ENCODE results near the gene ARHGEF6. TPM values are rescaled to one million over a fixed set of nuclear protein-coding genes. Genes with fewer than 3 reads are reported as not detected.
A peak's percentile ranks its signal among the peaks of the same experiment; 100 is the strongest.

ARHGEF6 gene
- total RNA-seq, 2 experiments from 2014 or later: 50.8 to 64.5 TPM

DNA sequence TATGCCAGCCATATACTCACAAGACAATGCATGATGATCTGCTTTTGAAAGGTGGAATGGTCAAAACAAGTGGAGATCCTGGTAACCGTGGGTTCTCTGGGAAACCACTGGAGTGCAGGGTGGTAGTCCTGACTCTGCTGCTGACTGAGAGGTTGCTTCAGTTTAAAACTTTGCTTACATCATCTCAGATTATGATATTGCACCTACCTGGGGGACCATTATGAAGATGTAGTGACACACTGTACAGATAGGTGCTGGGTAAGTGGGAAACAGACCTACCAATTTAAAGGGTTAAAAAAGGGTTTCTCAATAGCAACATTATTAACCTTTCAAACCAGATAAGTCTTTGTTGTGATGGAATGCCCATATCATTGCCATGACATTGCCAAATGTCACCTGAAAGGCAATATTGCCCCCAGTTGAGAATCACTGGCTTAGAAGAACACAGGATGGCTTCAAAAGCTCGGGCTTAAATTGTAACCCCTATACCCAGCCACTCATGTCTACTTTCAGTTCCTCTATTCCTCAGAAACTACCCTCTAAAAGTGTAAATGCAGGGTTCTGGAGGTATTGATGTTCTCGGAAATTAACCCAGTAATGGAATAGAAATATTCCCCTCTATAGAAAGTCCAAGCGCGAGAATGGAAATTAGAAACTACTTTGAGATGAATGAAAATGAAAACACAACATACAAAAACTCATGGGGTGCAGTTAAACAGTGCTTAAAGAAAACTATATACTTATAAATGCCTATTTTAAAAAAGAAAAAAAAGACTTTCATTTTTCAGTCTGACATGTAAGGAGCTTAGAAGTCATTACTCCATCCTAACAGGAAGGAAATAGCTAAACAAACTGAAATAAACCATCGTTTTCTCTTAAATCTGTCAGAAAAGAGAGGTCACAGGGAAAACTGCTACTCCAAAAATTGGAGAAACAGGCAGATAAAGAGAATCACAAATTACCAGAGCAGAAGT is 65.8 kb downstream of the ARHGEF6 start:
- peak overlapping the region; percentile 62 for H3K4me2 ChIP-seq (ENCODE audit: low read length)
- H4K20me1 ChIP-seq (ENCODE audit: insufficient read depth, low read length): no peaks in the 10 kb centered on the region
- peaks cover 14% of the 10 kb centered on the region for H3K36me3 ChIP-seq (ENCODE audit: insufficient read depth, low read length)
- CTCF ChIA-PET (ENCODE audit: unreplicated experiment): no interaction called here
- intact Hi-C loops (cut with micrococcal nuclease; ENCODE audit: unreplicated experiment): no loop called here
- no peak overlapping the region for H2AFZ ChIP-seq (ENCODE audit: low read length)
- DNase-seq (ENCODE audit: low spot score): peak; percentile 62
- no peak for TF ChIP-seq EZH2phosphoT487 (IDR thresholded peaks at IDR 0.05; ENCODE audit: borderline replicate concordance, low read depth, low read length)
- TF ChIP-seq, protein P1, sequence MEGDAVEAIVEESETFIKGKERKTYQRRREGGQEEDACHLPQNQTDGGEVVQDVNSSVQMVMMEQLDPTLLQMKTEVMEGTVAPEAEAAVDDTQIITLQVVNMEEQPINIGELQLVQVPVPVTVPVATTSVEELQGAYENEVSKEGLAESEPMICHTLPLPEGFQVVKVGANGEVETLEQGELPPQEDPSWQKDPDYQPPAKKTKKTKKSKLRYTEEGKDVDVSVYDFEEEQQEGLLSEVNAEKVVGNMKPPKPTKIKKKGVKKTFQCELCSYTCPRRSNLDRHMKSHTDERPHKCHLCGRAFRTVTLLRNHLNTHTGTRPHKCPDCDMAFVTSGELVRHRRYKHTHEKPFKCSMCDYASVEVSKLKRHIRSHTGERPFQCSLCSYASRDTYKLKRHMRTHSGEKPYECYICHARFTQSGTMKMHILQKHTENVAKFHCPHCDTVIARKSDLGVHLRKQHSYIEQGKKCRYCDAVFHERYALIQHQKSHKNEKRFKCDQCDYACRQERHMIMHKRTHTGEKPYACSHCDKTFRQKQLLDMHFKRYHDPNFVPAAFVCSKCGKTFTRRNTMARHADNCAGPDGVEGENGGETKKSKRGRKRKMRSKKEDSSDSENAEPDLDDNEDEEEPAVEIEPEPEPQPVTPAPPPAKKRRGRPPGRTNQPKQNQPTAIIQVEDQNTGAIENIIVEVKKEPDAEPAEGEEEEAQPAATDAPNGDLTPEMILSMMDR (conservative IDR thresholded peaks at IDR 0.05; ENCODE audit: low read length): no peak
- H3K27ac ChIP-seq (ENCODE audit: low read depth, low read length, poor library complexity, severe bottlenecking): peak overlapping the region; percentile 62
- no peaks in the 10 kb centered on the region for H3K9me2 ChIP-seq (ENCODE audit: insufficient read depth, low read length)
- BruUV-seq (replicated peaks): no TSS peak
- POLR2A ChIA-PET: no interaction called here
- H3K79me2 ChIP-seq (ENCODE audit: insufficient read depth, low read depth, low read length): no peaks in the 10 kb centered on the region
- H3K9me3 ChIP-seq (ENCODE audit: low read length): no peaks in the 10 kb centered on the region
- peak overlapping the region; percentile 40 for H3K4me3 ChIP-seq (ENCODE audit: low read depth, low read length, poor library complexity, severe bottlenecking)
- H3K4me1 ChIP-seq (ENCODE audit: insufficient read depth, low read length, poor library complexity, severe bottlenecking): peaks cover 36% of the 10 kb centered on the region

DNA sequence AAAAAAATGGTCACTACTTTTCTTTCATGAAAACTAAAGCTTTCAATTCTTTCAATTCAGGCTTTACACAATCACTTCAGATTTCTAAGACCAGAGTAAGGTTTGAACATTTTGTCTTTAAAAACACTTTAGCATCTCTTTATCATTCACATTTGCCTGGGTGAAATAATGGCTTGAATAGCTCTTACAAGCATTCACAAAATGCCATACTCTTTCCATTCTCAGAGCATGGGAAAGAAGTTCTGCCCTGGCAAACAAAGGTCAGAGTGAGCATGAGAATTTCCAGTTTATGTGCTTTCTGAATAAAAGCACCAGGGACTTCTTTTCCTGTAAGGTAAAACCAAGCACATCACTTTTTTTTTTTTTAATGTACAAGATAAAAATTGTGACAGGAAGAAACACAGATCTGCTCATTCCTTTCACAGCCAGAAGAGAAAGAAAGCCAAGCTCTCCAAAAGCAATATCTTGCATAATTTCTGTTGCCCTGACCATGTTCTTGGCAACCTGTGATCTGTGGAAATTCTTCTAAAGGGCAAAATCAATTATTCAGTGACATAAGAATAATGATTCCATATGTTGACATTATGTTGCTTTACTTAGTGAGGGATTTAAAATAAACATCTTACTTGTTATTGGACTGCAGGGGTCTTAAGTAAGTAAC is 68.0 kb downstream of the ARHGEF6 start:
- Histone ChIP-seq H3K9me3 (ENCODE audit: low read length) (no peaks in the 10 kb centered on the region), H2AFZ (ENCODE audit: low read length) (no peak overlapping the region), H4K20me1 (ENCODE audit: insufficient read depth, low read length) (no peaks in the 10 kb centered on the region), H3K4me1 (ENCODE audit: insufficient read depth, low read length, poor library complexity, severe bottlenecking) (peaks cover 36% of the 10 kb centered on the region), H3K4me2 (ENCODE audit: low read length) (no peak overlapping the region), H3K79me2 (ENCODE audit: insufficient read depth, low read depth, low read length) (no peaks in the 10 kb centered on the region), H3K9me2 (ENCODE audit: insufficient read depth, low read length) (no peaks in the 10 kb centered on the region), H3K4me3 (ENCODE audit: low read depth, low read length, poor library complexity, severe bottlenecking) (no peak overlapping the region), H3K36me3 (ENCODE audit: insufficient read depth, low read length) (peaks cover 23% of the 10 kb centered on the region), H3K27ac (ENCODE audit: low read depth, low read length, poor library complexity, severe bottlenecking) (no peak overlapping the region)
- CTCF ChIA-PET (ENCODE audit: unreplicated experiment): no interaction called here
- no peak for DNase-seq (ENCODE audit: low spot score)
- POLR2A ChIA-PET: interaction anchor here (0.9 kb wide), 1 partner anchor 48 kb away, joined by 3 read pairs; no protein-coding TSS in a partner anchor
- TF ChIP-seq, protein P1 (conservative IDR thresholded peaks at IDR 0.05; ENCODE audit: low read length): no peak
- no peak for TF ChIP-seq EZH2phosphoT487 (IDR thresholded peaks at IDR 0.05; ENCODE audit: borderline replicate concordance, low read depth, low read length)
- BruUV-seq (replicated peaks): no TSS peak
- intact Hi-C loops (cut with micrococcal nuclease; ENCODE audit: unreplicated experiment): no loop called here
